ENCODE results near the gene SPRY1. TPM values are rescaled to one million over a fixed set of nuclear protein-coding genes. Genes with fewer than 3 reads are reported as not detected.
A peak's percentile ranks its signal among the peaks of the same experiment; 100 is the strongest.

SPRY1 gene
- total RNA-seq, 2 donors from 2014 or later = 67.5 to 90.2 TPM

- Histone ChIP-seq H3K36me3 (peaks cover 0 to 3% of the 10 kb centered on the region in 2 donors), H3K4me1 (replicated peaks) (no peaks in the 10 kb centered on the region), H3K9me3 (no peaks in the 10 kb centered on the region), H3K4me3 (no peak overlapping the region), H3K27me3 (replicated peaks; ENCODE audit: insufficient read depth) (no peaks in the 10 kb centered on the region), H3K27ac (peak overlapping the region; percentile 8 to 24)
- TF ChIP-seq POLR2A (IDR thresholded peaks at IDR 0.05) = no peak
- TF ChIP-seq, protein P1, sequence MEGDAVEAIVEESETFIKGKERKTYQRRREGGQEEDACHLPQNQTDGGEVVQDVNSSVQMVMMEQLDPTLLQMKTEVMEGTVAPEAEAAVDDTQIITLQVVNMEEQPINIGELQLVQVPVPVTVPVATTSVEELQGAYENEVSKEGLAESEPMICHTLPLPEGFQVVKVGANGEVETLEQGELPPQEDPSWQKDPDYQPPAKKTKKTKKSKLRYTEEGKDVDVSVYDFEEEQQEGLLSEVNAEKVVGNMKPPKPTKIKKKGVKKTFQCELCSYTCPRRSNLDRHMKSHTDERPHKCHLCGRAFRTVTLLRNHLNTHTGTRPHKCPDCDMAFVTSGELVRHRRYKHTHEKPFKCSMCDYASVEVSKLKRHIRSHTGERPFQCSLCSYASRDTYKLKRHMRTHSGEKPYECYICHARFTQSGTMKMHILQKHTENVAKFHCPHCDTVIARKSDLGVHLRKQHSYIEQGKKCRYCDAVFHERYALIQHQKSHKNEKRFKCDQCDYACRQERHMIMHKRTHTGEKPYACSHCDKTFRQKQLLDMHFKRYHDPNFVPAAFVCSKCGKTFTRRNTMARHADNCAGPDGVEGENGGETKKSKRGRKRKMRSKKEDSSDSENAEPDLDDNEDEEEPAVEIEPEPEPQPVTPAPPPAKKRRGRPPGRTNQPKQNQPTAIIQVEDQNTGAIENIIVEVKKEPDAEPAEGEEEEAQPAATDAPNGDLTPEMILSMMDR (IDR thresholded peaks at IDR 0.05) = no peak
- DNase-seq (ENCODE audit: low spot score) = no peak
- intact Hi-C loops (cut with DNase I) = loop anchor here (10.0 kb wide), 1 partner anchor 859 kb away; no protein-coding TSS in a partner anchor
- WGBS = 32% methylated on average over 5 of the region's 5 CpGs
These were observed 8.8 kb downstream of the SPRY1 start for GRCh38 chr4:123405267-123405865.

GRCh38 chr4:123406872-123407271 lies 10.3 kb downstream of the SPRY1 start:
- TF ChIP-seq POLR2AphosphoS5 (IDR thresholded peaks at IDR 0.05) = no peak
- H3K4me1 ChIP-seq (replicated peaks) = no peaks in the 10 kb centered on the region
- intact Hi-C loops (cut with DNase I) = loop anchor here (10.0 kb wide), 1 partner anchor 858 kb away; no protein-coding TSS in a partner anchor
- 85% methylated on average over 4 of the region's 4 CpGs for WGBS
- H3K27ac ChIP-seq = no peak overlapping the region
- H3K27me3 ChIP-seq (replicated peaks; ENCODE audit: insufficient read depth) = no peaks in the 10 kb centered on the region
- H3K36me3 ChIP-seq = peaks cover 0 to 3% of the 10 kb centered on the region in 2 donors
- no peak for DNase-seq (ENCODE audit: low spot score)
- no peaks in the 10 kb centered on the region for H3K9me3 ChIP-seq
- no peak overlapping the region for H3K4me3 ChIP-seq

DNA sequence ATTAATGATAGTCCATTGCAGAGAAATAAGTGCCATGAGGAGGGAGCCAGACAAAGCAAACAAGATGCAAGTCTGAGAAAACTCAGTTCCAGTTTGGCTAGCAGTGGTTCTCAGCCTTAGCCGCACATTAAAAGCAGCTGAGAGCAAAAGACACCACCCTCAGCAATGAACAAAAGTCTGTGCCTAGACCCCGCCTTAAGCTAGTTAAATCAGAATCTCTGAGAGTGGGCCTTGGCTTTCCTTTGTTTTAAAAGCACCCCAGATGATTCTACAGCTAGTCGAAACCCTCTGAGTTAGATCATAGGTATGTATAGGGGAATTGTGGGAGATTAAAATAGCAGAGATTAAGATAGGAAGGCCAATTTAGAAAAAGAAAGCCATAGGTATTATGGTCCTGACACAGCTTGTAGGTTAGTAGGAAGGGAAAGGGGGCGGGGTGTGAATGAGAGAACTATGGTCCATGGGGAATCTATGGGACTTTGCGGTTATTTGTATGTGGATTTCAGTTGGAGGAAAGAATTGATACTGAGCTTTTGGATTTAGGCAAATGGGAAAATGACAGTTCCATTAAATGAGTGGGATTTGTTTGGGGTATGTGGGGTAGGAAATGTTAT lies 12.0 kb downstream of the SPRY1 start:
- H3K27ac ChIP-seq = no peak overlapping the region
- TF ChIP-seq POLR2AphosphoS5 (IDR thresholded peaks at IDR 0.05) = no peak
- TF ChIP-seq POLR2A (IDR thresholded peaks at IDR 0.05) = no peak
- TF ChIP-seq, protein P1 (IDR thresholded peaks at IDR 0.05) = no peak

GRCh38 chr4:123409334-123409733 lies 12.7 kb downstream of the SPRY1 start:
- no peak for DNase-seq (ENCODE audit: low spot score)
- Histone ChIP-seq H3K9me3 (no peaks in the 10 kb centered on the region), H3K36me3 (no peaks in the 10 kb centered on the region), H3K4me1 (replicated peaks) (no peaks in the 10 kb centered on the region), H3K27ac (no peak overlapping the region), H3K4me3 (no peak overlapping the region), H3K27me3 (replicated peaks; ENCODE audit: insufficient read depth) (no peaks in the 10 kb centered on the region)
- 79% methylated on average over 2 of the region's 2 CpGs for WGBS
- TF ChIP-seq POLR2AphosphoS5 (IDR thresholded peaks at IDR 0.05) (no peak), POLR2A (IDR thresholded peaks at IDR 0.05) (no peak)
- TF ChIP-seq, protein P1 (IDR thresholded peaks at IDR 0.05) = no peak
- intact Hi-C loops (cut with DNase I) = loop anchor here (10.0 kb wide), 1 partner anchor 855 kb away; no protein-coding TSS in a partner anchor

More for the DNA sequence above, 12.0 kb downstream of the SPRY1 start:
- intact Hi-C loops (cut with DNase I) = loop anchor here (10.0 kb wide), 1 partner anchor 856 kb away; no protein-coding TSS in a partner anchor
- no peaks in the 10 kb centered on the region for H3K9me3 ChIP-seq
- no peaks in the 10 kb centered on the region for H3K27me3 ChIP-seq (replicated peaks; ENCODE audit: insufficient read depth)
- 89% methylated on average over 5 of the region's 5 CpGs for WGBS
- DNase-seq (ENCODE audit: low spot score) = no peak
- H3K4me3 ChIP-seq = no peak overlapping the region
- H3K36me3 ChIP-seq = no peaks in the 10 kb centered on the region
- H3K4me1 ChIP-seq (replicated peaks) = no peaks in the 10 kb centered on the region

- TF ChIP-seq, protein P1 (IDR thresholded peaks at IDR 0.05) = no peak
- TF ChIP-seq POLR2AphosphoS5 (IDR thresholded peaks at IDR 0.05) (no peak), POLR2A (IDR thresholded peaks at IDR 0.05) (no peak)
- H3K9me3 ChIP-seq = no peaks in the 10 kb centered on the region
- H3K27ac ChIP-seq = peak overlapping the region in 1 of 2 donors; percentile 7
- DNase-seq (ENCODE audit: low spot score) = no peak
- intact Hi-C loops (cut with DNase I) = no loop called here
- no peaks in the 10 kb centered on the region for H3K4me1 ChIP-seq (replicated peaks)
- no peaks in the 10 kb centered on the region for H3K36me3 ChIP-seq
- no peaks in the 10 kb centered on the region for H3K27me3 ChIP-seq (replicated peaks; ENCODE audit: insufficient read depth)
- H3K4me3 ChIP-seq = no peak overlapping the region
- 80% methylated on average over 5 of the region's 5 CpGs for WGBS
These were observed 14.9 kb downstream of the SPRY1 start for GRCh38 chr4:123411514-123411913.
